Sigmoid colon (tissue), 7 donors: ENCODE results near the gene DMRTB1. TPM values are rescaled to one million over a fixed set of nuclear protein-coding genes. Genes with fewer than 3 reads are reported as not detected.

Source experiments
- DNase-seq: peaks from one replicate; pipeline ENCODE4 v3.0.0-alpha.2; 2019
- H3K27ac ChIP-seq, 4 donors: fragments of 200-600 bp; sonication (generic); one replicate each; pipeline ENCODE4 v1.5.1; 2016 to 2019; ENCODE audit warnings: mild to moderate bottlenecking in 1 of 4
- H3K27me3 ChIP-seq, 3 donors: fragments of 200-600 bp; sonication (generic); one replicate each; pipeline ENCODE4 v1.5.1; 2019; ENCODE audit warnings: mild to moderate bottlenecking in 1 of 3
- H3K36me3 ChIP-seq, 4 donors: fragments of 200-600 bp; sonication (generic); one replicate each; pipeline ENCODE4 v1.5.1; 2016 to 2019
- H3K4me1 ChIP-seq, 4 donors: fragments of 200-600 bp; sonication (generic); one replicate each; pipeline ENCODE4 v1.5.1; 2017 to 2019
- H3K4me3 ChIP-seq, 4 donors: fragments of 200-600 bp; sonication (generic); one replicate each; pipeline ENCODE4 v1.5.1; 2017 to 2019; ENCODE audit warnings: mild to moderate bottlenecking in 2 of 4, moderate library complexity in 1 of 4
- H3K9me3 ChIP-seq, 4 donors: fragments of 200-600 bp in 3 of 4; sonication (generic) in 3 of 4; one replicate each; pipeline versions ENCODE4 v1.5.1 to v1.6.1; 2013 to 2019
- EP300 ChIP-seq, 4 donors: sonication (generic); formaldehyde crosslinking; IDR thresholded peaks; one replicate each; pipeline ENCODE4 v1.6.1; 2017; ENCODE audit warnings: antibody characterized with exemption in 4 of 4
- POLR2A ChIP-seq, 2 donors: fragments of 450-650 bp; IDR thresholded peaks; one replicate each; pipeline ENCODE4 v1.6.1; 2016; ENCODE audit warnings: antibody characterized with exemption in 2 of 2, mild to moderate bottlenecking in 2 of 2, moderate library complexity in 2 of 2
- POLR2AphosphoS5 ChIP-seq, 4 donors: sonication (generic); formaldehyde crosslinking; IDR thresholded peaks; one replicate each; pipeline ENCODE4 v1.6.1; 2017; ENCODE audit warnings: antibody characterized with exemption in 4 of 4
- WGBS, 2 donors: extraction: QIAGEN DNeasy Blood & Tissue Kit; methylation state at CpG; one replicate each; pipeline ENCODE4 v1.1.7; 2013; 5-methylcytosine and 5-hydroxymethylcytosine counted together
- intact Hi-C: fragments of 100-400 bp; cut with DNase I; formaldehyde crosslinking; loops from one replicate; pipeline ENCODE4 v1.15.1; 2023
- polyA plus RNA-seq, 3 donors: library from polyadenylated mRNA; stranded (reverse); fragments of 200-250 nt; gene quantifications; one replicate each; pipeline ENCODE4 v1.2.3, GENCODE V29; 2013
- total RNA-seq, 4 donors: library from RNA; depleted of rRNA; stranded (reverse); fragments of >200 nt; gene quantifications; one replicate each; pipeline ENCODE4 v1.1.0, GENCODE V29; 2016
- TF ChIP-seq, protein P1 (sequence below), 4 experiments: fragments of 450-650 bp in 3 of 4; fragments of 200-600 bp in 1 of 4; IDR thresholded peaks; one replicate each; pipeline ENCODE4 v1.5.1; 2016 to 2019; ENCODE audit warnings: antibody characterized with exemption in 4 of 4, mild to moderate bottlenecking in 3 of 4, moderate library complexity in 2 of 4
- donor health status: healthy with polysubstance abuse.
- donor health status: Bipolar disorder and iron deficiency.
- donor health status: healthy.

Gene DMRTB1
- total and polyA plus RNA-seq, 7 donors: not detected

DNA sequence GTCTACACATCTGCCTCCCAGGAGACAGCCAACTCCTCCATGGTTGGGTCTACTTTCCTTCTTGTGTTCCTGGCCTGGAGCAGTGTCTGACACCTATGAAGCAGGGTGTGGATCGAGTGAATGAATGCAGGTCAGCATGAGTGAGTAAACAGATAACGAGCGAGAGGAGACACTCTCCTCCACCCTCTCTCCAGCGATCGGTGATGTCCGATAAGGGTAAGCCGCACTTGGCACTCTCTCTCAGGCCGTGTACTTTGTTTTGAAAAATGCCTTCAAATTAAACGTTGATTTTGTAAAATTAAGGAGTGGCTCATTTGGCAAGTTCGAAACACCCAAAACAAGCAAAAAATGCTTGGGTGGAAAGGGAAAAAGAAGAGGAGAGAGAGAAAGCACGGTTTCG, 43.8 kb upstream of the DMRTB1 start:
- Histone ChIP-seq H3K27me3 (peaks cover 0 to 25% (median 0%) of the 10 kb centered on the region in 3 donors), H3K27ac (no peak overlapping the region), H3K4me3 (no peak overlapping the region), H3K4me1 (no peaks in the 10 kb centered on the region), H3K9me3 (no peaks in the 10 kb centered on the region), H3K36me3 (no peaks in the 10 kb centered on the region)
- TF ChIP-seq POLR2AphosphoS5 (IDR thresholded peaks at IDR 0.05) (no peak), POLR2A (IDR thresholded peaks at IDR 0.05) (no peak), EP300 (IDR thresholded peaks at IDR 0.05) (no peak)
- TF ChIP-seq, protein P1, sequence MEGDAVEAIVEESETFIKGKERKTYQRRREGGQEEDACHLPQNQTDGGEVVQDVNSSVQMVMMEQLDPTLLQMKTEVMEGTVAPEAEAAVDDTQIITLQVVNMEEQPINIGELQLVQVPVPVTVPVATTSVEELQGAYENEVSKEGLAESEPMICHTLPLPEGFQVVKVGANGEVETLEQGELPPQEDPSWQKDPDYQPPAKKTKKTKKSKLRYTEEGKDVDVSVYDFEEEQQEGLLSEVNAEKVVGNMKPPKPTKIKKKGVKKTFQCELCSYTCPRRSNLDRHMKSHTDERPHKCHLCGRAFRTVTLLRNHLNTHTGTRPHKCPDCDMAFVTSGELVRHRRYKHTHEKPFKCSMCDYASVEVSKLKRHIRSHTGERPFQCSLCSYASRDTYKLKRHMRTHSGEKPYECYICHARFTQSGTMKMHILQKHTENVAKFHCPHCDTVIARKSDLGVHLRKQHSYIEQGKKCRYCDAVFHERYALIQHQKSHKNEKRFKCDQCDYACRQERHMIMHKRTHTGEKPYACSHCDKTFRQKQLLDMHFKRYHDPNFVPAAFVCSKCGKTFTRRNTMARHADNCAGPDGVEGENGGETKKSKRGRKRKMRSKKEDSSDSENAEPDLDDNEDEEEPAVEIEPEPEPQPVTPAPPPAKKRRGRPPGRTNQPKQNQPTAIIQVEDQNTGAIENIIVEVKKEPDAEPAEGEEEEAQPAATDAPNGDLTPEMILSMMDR (IDR thresholded peaks at IDR 0.05): no peak
- intact Hi-C loops: no loop called here
- peak; percentile 39 for DNase-seq
- 86 to 92% methylated on average over 12 of the region's 12 CpGs for WGBS, 2 donors

DNA sequence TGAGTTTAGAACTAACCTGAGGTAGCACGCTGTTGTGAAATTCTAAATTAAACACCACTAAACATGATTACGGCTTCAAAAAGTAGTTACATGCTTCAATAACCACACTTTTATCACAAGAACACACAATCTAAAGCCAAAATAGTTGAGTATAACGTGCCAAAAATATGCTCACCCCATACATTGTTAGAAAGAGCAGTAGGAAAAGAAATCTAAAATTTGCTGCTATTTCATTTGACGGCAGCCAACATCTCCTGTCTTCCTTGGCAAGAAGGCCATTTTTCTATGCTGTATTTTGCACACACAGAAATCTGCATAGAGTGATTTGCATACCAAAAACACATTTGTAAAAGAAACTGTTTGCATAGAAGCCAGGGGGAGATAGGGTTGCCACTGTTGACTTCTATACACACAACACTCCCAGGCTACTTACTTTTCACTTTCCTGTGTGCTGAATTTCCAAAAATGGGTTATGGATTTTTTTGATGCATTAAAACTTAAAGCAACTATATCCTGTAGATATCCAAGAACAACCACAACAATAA, 42.9 kb upstream of the DMRTB1 start:
- Histone ChIP-seq H3K9me3 (no peaks in the 10 kb centered on the region), H3K27ac (no peak overlapping the region), H3K4me1 (no peaks in the 10 kb centered on the region), H3K27me3 (peaks cover 0 to 33% (median 0%) of the 10 kb centered on the region in 3 donors), H3K4me3 (no peak overlapping the region), H3K36me3 (no peaks in the 10 kb centered on the region)
- intact Hi-C loops: no loop called here
- WGBS, 2 donors: 81 to 82% methylated on average over 4 of the region's 4 CpGs
- no peak for DNase-seq
- TF ChIP-seq EP300 (IDR thresholded peaks at IDR 0.05) (no peak), POLR2A (IDR thresholded peaks at IDR 0.05) (no peak), POLR2AphosphoS5 (IDR thresholded peaks at IDR 0.05) (no peak)
- TF ChIP-seq, protein P1 (IDR thresholded peaks at IDR 0.05): no peak

DNA sequence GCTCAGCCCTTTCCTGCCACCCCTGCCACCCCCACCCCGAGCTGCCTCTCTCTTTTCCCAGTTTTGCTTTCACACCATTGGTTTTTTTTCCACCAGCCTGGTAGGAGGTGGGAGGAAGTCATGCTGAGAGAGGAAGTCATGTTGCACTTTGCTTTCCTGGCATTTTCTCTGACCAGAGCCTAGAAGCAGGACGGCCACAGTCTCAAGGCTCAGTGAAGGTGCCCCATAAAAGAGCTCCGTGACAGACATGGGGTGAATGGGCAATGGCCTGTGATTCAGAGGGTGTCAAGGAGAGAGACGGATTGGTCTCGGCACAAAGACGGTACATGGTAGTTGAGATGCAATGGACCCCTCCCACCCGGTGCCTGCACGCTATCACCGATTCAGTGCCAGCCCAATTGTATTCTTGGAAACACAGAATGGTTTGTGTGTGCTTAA, 42.1 kb upstream of the DMRTB1 start:
- WGBS, 2 donors: 52 to 56% methylated on average over 9 of the region's 9 CpGs

DNA sequence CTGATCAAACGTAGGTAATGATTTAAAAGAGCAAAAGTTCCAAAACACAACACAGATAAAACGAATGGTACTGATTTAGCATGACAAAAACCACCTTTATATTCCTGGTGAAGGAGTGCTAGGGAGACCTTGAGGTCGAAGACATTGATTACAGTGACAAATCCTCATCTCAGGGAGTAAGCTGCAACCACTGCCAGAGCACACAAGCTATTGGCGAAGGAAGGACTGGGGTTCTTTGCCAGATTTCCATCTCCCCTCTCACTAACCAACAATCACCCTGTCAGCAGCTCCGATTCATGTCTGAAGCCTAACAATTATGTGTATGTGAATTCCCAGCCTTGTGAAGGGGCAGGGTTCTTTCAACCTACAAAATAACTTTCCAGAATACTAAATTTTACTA, 40.2 kb upstream of the DMRTB1 start:
- WGBS, 2 donors: 24 to 49% methylated on average over 5 of the region's 5 CpGs

More for the DNA sequence above, 42.1 kb upstream of the DMRTB1 start:
- no peak for DNase-seq
- no peak for TF ChIP-seq POLR2A (IDR thresholded peaks at IDR 0.05)
- no peak for TF ChIP-seq POLR2AphosphoS5 (IDR thresholded peaks at IDR 0.05)
- TF ChIP-seq, protein P1 (IDR thresholded peaks at IDR 0.05): no peak
- no peak for TF ChIP-seq EP300 (IDR thresholded peaks at IDR 0.05)
- H3K27me3 ChIP-seq: peaks cover 0 to 33% (median 0%) of the 10 kb centered on the region in 3 donors
- no peak overlapping the region for H3K4me3 ChIP-seq
- no peaks in the 10 kb centered on the region for H3K36me3 ChIP-seq
- no peaks in the 10 kb centered on the region for H3K4me1 ChIP-seq
- H3K9me3 ChIP-seq: no peaks in the 10 kb centered on the region
- H3K27ac ChIP-seq: no peak overlapping the region
- intact Hi-C loops: no loop called here

More for the DNA sequence above, 40.2 kb upstream of the DMRTB1 start:
- no peaks in the 10 kb centered on the region for H3K9me3 ChIP-seq
- no peaks in the 10 kb centered on the region for H3K36me3 ChIP-seq
- no peak overlapping the region for H3K4me3 ChIP-seq
- peaks cover 0 to 33% (median 0%) of the 10 kb centered on the region in 3 donors for H3K27me3 ChIP-seq
- no peak for DNase-seq
- intact Hi-C loops: no loop called here
- no peak for TF ChIP-seq POLR2AphosphoS5 (IDR thresholded peaks at IDR 0.05)
- TF ChIP-seq EP300 (IDR thresholded peaks at IDR 0.05): no peak
- no peak for TF ChIP-seq POLR2A (IDR thresholded peaks at IDR 0.05)
- TF ChIP-seq, protein P1 (IDR thresholded peaks at IDR 0.05): no peak
- no peaks in the 10 kb centered on the region for H3K4me1 ChIP-seq
- H3K27ac ChIP-seq: no peak overlapping the region
